BLaER1 treated with 17β-estradiol and CSF1 and Interleukin-3, amounts not matched to agents 10 nM and 100 nM (cell line): Measurements from ENCODE around the gene BSCL2.
"Not testable (repeated sequence)": the region's sequence is repeated elsewhere in the genome, so short reads cannot be mapped to it uniquely, and the experiment has no call there.

Experiments used
- H3K27ac ChIP-seq, 11 experiments: shearing (Covaris generic); formaldehyde crosslinking; 2 replicates each; pipeline ENCODE4 v1.8.1; 2022
- H3K27me3 ChIP-seq, 11 experiments: shearing (Covaris generic); formaldehyde crosslinking; 2 replicates each; pipeline ENCODE4 v1.8.1; 2022
- H3K36me3 ChIP-seq, 11 experiments: shearing (Covaris generic); formaldehyde crosslinking; 2 replicates each; pipeline ENCODE4 v1.8.1; 2022
- H3K4me1 ChIP-seq, 10 experiments: shearing (Covaris generic); formaldehyde crosslinking; 2 replicates each; pipeline ENCODE4 v1.8.1; 2022
- H3K4me2 ChIP-seq, 11 experiments: shearing (Covaris generic); formaldehyde crosslinking; 2 replicates each; pipeline ENCODE4 v1.8.1; 2022
- H3K4me3 ChIP-seq, 10 experiments: shearing (Covaris generic); formaldehyde crosslinking; 2 replicates each; pipeline ENCODE4 v1.8.1; 2022
- H3K9ac ChIP-seq, 11 experiments: shearing (Covaris generic); formaldehyde crosslinking; 2 replicates each; pipeline ENCODE4 v1.8.1; 2022
- H3K9me3 ChIP-seq, 11 experiments: shearing (Covaris generic); formaldehyde crosslinking; replicated peaks in 1 of 11; 2 replicates each; pipeline ENCODE4 v1.8.1; 2022
- H4K20me1 ChIP-seq, 11 experiments: shearing (Covaris generic); formaldehyde crosslinking; 2 replicates each; pipeline ENCODE4 v1.8.1; 2022
- Cebpa-rat ChIP-seq, 11 experiments: shearing (Covaris generic); IDR thresholded peaks; 2 replicates each; pipeline ENCODE4 v1.8.1; 2022

The BSCL2 gene

DNA sequence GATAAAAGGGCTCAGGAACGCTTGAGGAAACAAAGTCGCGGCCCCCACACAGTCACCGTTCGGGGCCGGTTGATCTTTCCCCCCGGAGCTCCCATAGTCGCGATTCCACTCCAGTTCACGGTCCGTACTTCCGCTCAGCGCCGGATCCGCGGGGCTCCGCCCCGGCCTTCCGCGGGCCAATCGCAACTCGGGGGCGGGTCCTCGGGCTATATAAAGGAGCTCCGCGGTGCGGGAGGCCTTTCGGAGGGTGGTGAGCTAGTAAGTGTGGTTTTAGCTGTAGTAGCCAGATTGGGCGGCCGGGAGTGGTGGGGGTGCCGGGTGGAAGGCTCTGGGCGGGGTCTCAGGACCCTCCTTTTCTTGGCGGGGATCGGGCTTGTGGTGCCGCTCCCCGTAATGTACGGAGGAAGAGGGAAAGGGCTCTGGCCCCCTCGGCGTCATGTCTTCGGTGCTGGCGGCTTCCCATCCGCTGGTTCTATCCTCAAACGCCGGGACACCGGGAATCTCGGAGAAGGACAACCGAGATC is 42.1 kb downstream of the BSCL2 start, which contains the start of the genes C11orf98 and CSKMT:
Gene C11orf98 (minus strand): TSS at position 136 of the 524 bp plus-strand sequence. CDS start 41 bp downstream, at position 95.
Gene CSKMT (plus strand): TSS at position 238 of the 524 bp plus-strand sequence. CDS start 568 bp downstream, outside the sequence.
- Histone ChIP-seq H3K27ac (peak within 1 kb of the TSS; percentile 63 to 94 (median 87)), H3K4me2 (peak within 1 kb of the TSS; percentile 96 to 100 (median 98)), H3K36me3 (peaks cover 28 to 66% (median 54%) of the 10 kb centered on the region in 11 experiments), H3K4me1 (peaks cover 36 to 62% (median 59%) of the 10 kb centered on the region in 10 experiments), H3K4me3 (peak within 1 kb of the TSS; percentile 68 to 94 (median 83)), H4K20me1 (peaks cover 0 to 52% (median 27%) of the 10 kb centered on the region in 11 experiments; a peak in 19 of 22 replicates), H3K9me3 (no peaks in the 10 kb centered on the region), H3K9ac (peak within 1 kb of the TSS; percentile 83 to 98 (median 90)), H3K27me3 (no peaks in the 10 kb centered on the region)
- no peak for TF ChIP-seq Cebpa-rat (IDR thresholded peaks at IDR 0.05)

DNA sequence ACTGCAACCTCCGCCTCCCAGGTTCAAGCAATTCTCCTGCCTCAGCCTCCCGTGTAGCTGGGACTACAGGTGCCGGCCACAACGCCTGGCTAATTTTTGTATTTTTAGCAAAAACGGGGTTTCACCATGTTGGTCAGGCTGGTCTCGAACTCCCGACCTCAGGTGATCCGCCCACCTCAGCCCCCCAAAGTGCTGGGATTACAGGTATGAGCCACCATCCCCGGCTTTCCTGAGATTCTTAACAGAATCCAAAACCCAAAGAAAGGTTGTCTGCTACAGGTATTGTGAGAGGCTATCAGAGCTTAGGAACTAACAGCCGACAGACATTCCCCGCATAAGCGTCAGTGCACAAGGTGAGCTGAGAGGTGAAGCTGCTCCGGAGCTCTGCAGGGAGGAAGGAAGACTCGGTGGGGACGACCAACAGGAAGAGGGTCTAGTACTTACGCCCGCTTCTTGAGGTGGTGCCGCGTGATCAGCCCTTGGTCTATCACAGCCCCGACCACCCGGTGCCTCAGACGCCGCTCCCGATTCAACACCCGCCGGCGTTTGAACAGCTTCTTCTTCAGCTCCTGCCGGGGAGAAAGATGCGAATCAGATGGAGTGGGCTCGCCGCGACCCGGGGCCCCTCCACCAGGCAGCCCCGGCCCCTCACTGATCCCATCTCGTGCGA is 42.7 kb downstream of the BSCL2 start:
- no peak for TF ChIP-seq Cebpa-rat (IDR thresholded peaks at IDR 0.05)
- Histone ChIP-seq H4K20me1 (peaks cover 0 to 46% (median 27%) of the 10 kb centered on the region in 11 experiments; a peak in 19 of 22 replicates), H3K9me3 (no peaks in the 10 kb centered on the region), H3K4me1 (peaks cover 30 to 56% (median 53%) of the 10 kb centered on the region in 10 experiments), H3K27me3 (no peaks in the 10 kb centered on the region), H3K27ac (peak overlapping the region; percentile 63 to 94 (median 87)), H3K4me3 (peak overlapping the region; percentile 68 to 94 (median 83)), H3K4me2 (peak overlapping the region; percentile 57 to 100 (median 77)), H3K9ac (peak overlapping the region; percentile 83 to 98 (median 90)), H3K36me3 (peaks cover 26 to 66% (median 54%) of the 10 kb centered on the region in 11 experiments)

DNA sequence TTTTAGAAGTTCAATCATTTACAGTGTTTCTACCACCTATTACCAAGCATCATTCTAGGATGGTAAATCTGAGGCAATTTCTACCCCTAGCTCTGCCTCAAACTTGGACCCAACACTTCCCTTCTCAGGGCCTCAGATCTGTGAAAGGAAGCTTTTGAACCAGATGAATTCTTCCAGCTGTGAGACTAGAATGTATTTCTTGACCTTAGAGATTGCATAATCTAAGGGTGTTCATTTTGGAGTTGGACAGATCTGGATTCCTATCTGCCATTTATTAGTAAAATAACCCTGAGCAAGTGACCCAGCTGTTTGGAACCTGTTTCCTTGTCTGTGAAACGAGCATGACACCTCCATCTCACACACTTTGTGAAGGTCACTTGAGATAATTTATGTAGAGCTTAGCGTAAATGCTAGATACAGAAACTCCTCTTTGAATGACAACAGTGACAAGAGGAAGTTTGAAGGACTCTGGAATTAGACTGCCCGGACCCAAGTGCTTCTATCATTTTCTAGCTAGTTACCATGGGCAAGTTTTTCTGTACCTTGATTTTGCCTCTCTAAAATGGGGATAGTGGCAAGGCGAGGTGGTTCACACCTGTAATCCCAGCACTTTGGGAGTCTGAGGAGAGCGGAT is 50.3 kb downstream of the BSCL2 start:
- 0 out of 22 replicates have a peak, but pooled peaks of 1 of the 11 experiments have one; percentile 15 for TF ChIP-seq Cebpa-rat (IDR thresholded peaks at IDR 0.05)
- Histone ChIP-seq H3K4me2 (no peak overlapping the region), H3K27me3 (no peaks in the 10 kb centered on the region), H3K4me1 (peaks cover 6 to 14% (median 13%) of the 10 kb centered on the region in 10 experiments), H3K9ac (no peak overlapping the region), H3K9me3 (no peaks in the 10 kb centered on the region), H3K27ac (no peak overlapping the region), H4K20me1 (peaks cover 0 to 8% (median 0%) of the 10 kb centered on the region in 11 experiments; a peak in 3 of 22 replicates), H3K36me3 (peaks cover 0 to 17% (median 15%) of the 10 kb centered on the region in 11 experiments; a peak in 18 of 22 replicates), H3K4me3 (no peak overlapping the region)

GRCh38 chr11:62654297-62654696 is 52.9 kb downstream of the BSCL2 start:
- no peak for TF ChIP-seq Cebpa-rat (IDR thresholded peaks at IDR 0.05)
- peaks cover 6 to 24% (median 14%) of the 10 kb centered on the region in 11 experiments for H3K36me3 ChIP-seq
- H3K4me2 ChIP-seq: peak overlapping the region in 10 of 11 experiments; percentile 51 to 98 (median 92); a peak in 15 of 22 replicates
- no peaks in the 10 kb centered on the region for H3K27me3 ChIP-seq
- H4K20me1 ChIP-seq: peaks cover 0 to 19% (median 6%) of the 10 kb centered on the region in 11 experiments; a peak in 7 of 22 replicates
- no peaks in the 10 kb centered on the region for H3K9me3 ChIP-seq
- peak overlapping the region in 8 of 11 experiments; percentile 17 to 93 (median 86); a peak in 12 of 22 replicates for H3K27ac ChIP-seq
- no peak overlapping the region for H3K4me3 ChIP-seq
- H3K4me1 ChIP-seq: peaks cover 23 to 30% (median 26%) of the 10 kb centered on the region in 10 experiments
- H3K9ac ChIP-seq: peak overlapping the region in 5 of 11 experiments; percentile 0 to 97 (median 31); a peak in 3 of 22 replicates

DNA sequence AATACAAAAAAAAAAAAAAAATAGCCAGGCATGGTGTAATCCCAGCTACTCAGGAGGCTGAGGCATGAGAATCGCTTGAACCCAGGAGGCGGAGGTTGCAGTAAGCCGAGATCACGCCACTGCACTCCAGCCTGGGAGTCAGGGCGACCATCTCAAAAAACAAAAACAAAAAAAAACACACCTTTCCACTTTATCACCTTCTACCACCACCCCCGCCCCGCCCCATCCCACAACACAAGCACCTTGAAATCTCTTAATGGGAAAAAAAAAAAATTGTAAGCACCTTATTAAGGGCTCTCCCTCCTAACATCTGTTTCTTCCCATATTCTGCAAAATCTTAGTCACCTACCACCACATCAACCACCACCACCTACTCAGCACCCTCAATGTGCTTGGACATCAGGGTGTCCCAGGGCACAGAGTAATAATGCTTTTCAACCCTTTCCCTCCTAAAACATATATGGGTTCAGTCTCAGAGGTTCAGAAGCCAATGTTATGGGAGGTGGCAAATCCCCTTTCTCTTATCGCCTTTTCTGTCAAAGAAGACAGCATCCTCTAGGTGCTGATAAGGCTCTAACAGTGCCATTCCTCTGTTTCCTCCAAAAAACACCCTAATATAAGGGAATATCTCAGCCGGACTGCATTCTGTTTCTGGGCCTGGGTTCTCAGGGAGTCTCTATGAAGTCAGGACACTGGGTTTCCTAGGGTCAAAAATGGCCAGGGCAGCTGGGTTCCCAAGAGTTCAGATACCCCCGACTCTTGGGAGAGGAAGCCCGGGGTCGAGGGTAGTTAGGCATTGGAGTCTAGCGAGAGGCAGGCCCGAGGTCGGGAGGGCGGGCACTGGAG is 54.8 kb downstream of the BSCL2 start:
- H3K4me3 ChIP-seq: peak overlapping the region; percentile 72 to 97 (median 91)
- H3K9me3 ChIP-seq: no peaks in the 10 kb centered on the region
- peak overlapping the region; percentile 81 to 96 (median 92) for H3K27ac ChIP-seq
- peaks cover 25 to 43% (median 33%) of the 10 kb centered on the region in 11 experiments for H3K36me3 ChIP-seq
- H4K20me1 ChIP-seq: peaks cover 0 to 37% (median 22%) of the 10 kb centered on the region in 11 experiments; a peak in 18 of 22 replicates
- peaks cover 29 to 45% (median 38%) of the 10 kb centered on the region in 10 experiments for H3K4me1 ChIP-seq
- TF ChIP-seq Cebpa-rat (IDR thresholded peaks at IDR 0.05): no peak
- H3K27me3 ChIP-seq: no peaks in the 10 kb centered on the region
- peak overlapping the region; percentile 85 to 98 (median 93) for H3K4me2 ChIP-seq
- H3K9ac ChIP-seq: peak overlapping the region; percentile 92 to 99 (median 96)

GRCh38 chr11:62650283-62650682 is 56.9 kb downstream of the BSCL2 start:
- H3K4me3 ChIP-seq, H3K4me2 ChIP-seq, H3K9me3 ChIP-seq, H3K27me3 ChIP-seq, H3K27ac ChIP-seq: not testable (repeated sequence)
- peaks cover 26 to 48% (median 35%) of the 10 kb centered on the region in 11 experiments for H3K36me3 ChIP-seq
- H3K4me1 ChIP-seq: peaks cover 41 to 56% (median 49%) of the 10 kb centered on the region in 10 experiments
- H3K9ac ChIP-seq: 0 out of 22 replicates have a peak overlapping the region, but pooled peaks of 4 of the 11 experiments have one; percentile 4 to 92 (median 31)
- peaks cover 5 to 49% (median 30%) of the 10 kb centered on the region in 11 experiments; a peak in 18 of 22 replicates for H4K20me1 ChIP-seq

GRCh38 chr11:62649486-62649885 is 57.7 kb downstream of the BSCL2 start:
- no peak for TF ChIP-seq Cebpa-rat (IDR thresholded peaks at IDR 0.05)
- Histone ChIP-seq H3K36me3 (peaks cover 28 to 55% (median 41%) of the 10 kb centered on the region in 11 experiments), H3K9me3 (no peaks in the 10 kb centered on the region), H3K9ac (peak overlapping the region in 5 of 11 experiments; percentile 2 to 51 (median 27); a peak in 4 of 22 replicates), H3K4me2 (no peak overlapping the region), H3K27me3 (no peaks in the 10 kb centered on the region), H3K27ac (no peak overlapping the region; a peak in 1 of 22 replicates), H3K4me3 (no peak overlapping the region), H4K20me1 (peaks cover 8 to 57% (median 35%) of the 10 kb centered on the region in 11 experiments; a peak in 19 of 22 replicates), H3K4me1 (peaks cover 47 to 62% (median 54%) of the 10 kb centered on the region in 10 experiments)

GRCh38 chr11:62648967-62649364 is 58.3 kb downstream of the BSCL2 start:
- no peak overlapping the region for H3K4me2 ChIP-seq
- H3K36me3 ChIP-seq: peaks cover 34 to 60% (median 46%) of the 10 kb centered on the region in 11 experiments
- peak overlapping the region in 1 of 11 experiments; percentile 7; a peak in 1 of 22 replicates for H3K27ac ChIP-seq
- H3K4me3 ChIP-seq: no peak overlapping the region
- H3K9ac ChIP-seq: peak overlapping the region in 7 of 11 experiments; percentile 2 to 51 (median 39); a peak in 7 of 22 replicates
- H3K9me3 ChIP-seq: no peaks in the 10 kb centered on the region
- H4K20me1 ChIP-seq: peaks cover 11 to 62% (median 38%) of the 10 kb centered on the region in 11 experiments; a peak in 19 of 22 replicates
- no peak for TF ChIP-seq Cebpa-rat (IDR thresholded peaks at IDR 0.05)
- H3K4me1 ChIP-seq: peaks cover 44 to 61% (median 52%) of the 10 kb centered on the region in 10 experiments
- no peaks in the 10 kb centered on the region for H3K27me3 ChIP-seq
